ENCODE measurements around the gene ALK.

Gene ALK

GRCh38 chr2:29525921-29526320, 395.5 kb downstream of the ALK start:
- FAIRE-seq = no peak

- no peak for FAIRE-seq
Measured at GRCh38 chr2:29524652-29525051, 396.7 kb downstream of the ALK start.

GRCh38 chr2:29522951-29523669, 398.3 kb downstream of the ALK start:
- no peak for FAIRE-seq

GRCh38 chr2:29520001-29520400, 401.4 kb downstream of the ALK start:
- FAIRE-seq = no peak

- FAIRE-seq = no peak
Measured at GRCh38 chr2:29519338-29519925, 402.0 kb downstream of the ALK start.

- no peak for FAIRE-seq
Measured at GRCh38 chr2:29518646-29519337, 402.6 kb downstream of the ALK start.

- FAIRE-seq = no peak
Measured at GRCh38 chr2:29518010-29518409, 403.4 kb downstream of the ALK start.

- no peak for FAIRE-seq
Measured at GRCh38 chr2:29517413-29517812, 404.0 kb downstream of the ALK start.

- FAIRE-seq = no peak
Measured at GRCh38 chr2:29516767-29517166, 404.6 kb downstream of the ALK start.

- FAIRE-seq = no peak
Measured at GRCh38 chr2:29509878-29510277, 411.5 kb downstream of the ALK start.

GRCh38 chr2:29509397-29509796, 412.0 kb downstream of the ALK start:
- no peak for FAIRE-seq

- FAIRE-seq = no peak
Measured at GRCh38 chr2:29504746-29505145, 416.6 kb downstream of the ALK start.

- no peak for FAIRE-seq
Measured at GRCh38 chr2:29502460-29502911, 418.9 kb downstream of the ALK start.

- FAIRE-seq = no peak
Measured at GRCh38 chr2:29497375-29497774, 424.0 kb downstream of the ALK start.

- no peak for FAIRE-seq
Measured at GRCh38 chr2:29496198-29496597, 425.2 kb downstream of the ALK start.

GRCh38 chr2:29495536-29496060, 425.8 kb downstream of the ALK start:
- FAIRE-seq = no peak

- FAIRE-seq = no peak
Measured at GRCh38 chr2:29495068-29495467, 426.3 kb downstream of the ALK start.

- FAIRE-seq = no peak
Measured at GRCh38 chr2:29492701-29493100, 428.7 kb downstream of the ALK start.

GRCh38 chr2:29490045-29490444, 431.3 kb downstream of the ALK start:
- no peak for FAIRE-seq

GRCh38 chr2:29489568-29489967, 431.8 kb downstream of the ALK start:
- no peak for FAIRE-seq

GRCh38 chr2:29487967-29488555, 433.3 kb downstream of the ALK start:
- FAIRE-seq = no peak

- FAIRE-seq = no peak
Measured at GRCh38 chr2:29485631-29486030, 435.8 kb downstream of the ALK start.

GRCh38 chr2:29485117-29485516, 436.3 kb downstream of the ALK start:
- no peak for FAIRE-seq
